Astrocyte (in vitro differentiated cells and primary cell): ENCODE measurements around the gene RAPGEF5. TPM values are rescaled to one million over a fixed set of nuclear protein-coding genes. Genes with fewer than 3 reads are reported as not detected.
A peak's percentile ranks its signal among the peaks of the same experiment; 100 is the strongest.

Experiments
- DNase-seq: peaks from one replicate; pipeline ENCODE4 v3.0.0-alpha.2; 2010; ENCODE audit warnings: low read depth
- FAIRE-seq: peaks from 2 replicates; lab custom pipeline; 2011; peaks lifted over from hg19 to GRCh38; lab: Jason Lieb, UNC
- H2AFZ ChIP-seq: 2 replicates; pipeline ENCODE4 v1.6.0; 2012; ENCODE audit warnings: low read depth, low read length, inconsistent platforms
- H3K27ac ChIP-seq: 2 replicates; pipeline ENCODE4 v1.5.1; 2011; ENCODE audit warnings: low read depth, low read length, inconsistent platforms
- H3K27me3 ChIP-seq: 2 replicates; pipeline ENCODE4 v1.6.0; 2011; ENCODE audit warnings: low read length, inconsistent platforms; ENCODE audit not compliant: insufficient read depth
- H3K36me3 ChIP-seq: 2 replicates; pipeline ENCODE4 v1.5.1; 2011; ENCODE audit warnings: low read length, inconsistent platforms; ENCODE audit not compliant: insufficient read depth
- H3K4me1 ChIP-seq: 2 replicates; pipeline ENCODE4 v1.5.1; 2011; ENCODE audit warnings: low read length, inconsistent platforms; ENCODE audit not compliant: insufficient read depth
- H3K4me2 ChIP-seq: 2 replicates; pipeline ENCODE4 v1.6.0; 2012; ENCODE audit warnings: low read length, inconsistent platforms
- H3K4me3 ChIP-seq: 2 replicates; pipeline ENCODE4 v1.5.1; 2011; ENCODE audit warnings: low read depth, mild to moderate bottlenecking, low read length, inconsistent platforms; ENCODE audit not compliant: insufficient read depth
- H3K79me2 ChIP-seq: 2 replicates; pipeline ENCODE4 v1.6.0; 2012; ENCODE audit warnings: mild to moderate bottlenecking, low read length, inconsistent platforms; ENCODE audit not compliant: insufficient read depth
- H3K9ac ChIP-seq: 2 replicates; pipeline ENCODE4 v1.6.0; 2012; ENCODE audit warnings: mild to moderate bottlenecking, low read length, inconsistent platforms
- H3K9me3 ChIP-seq: 2 replicates; pipeline ENCODE4 v1.5.1; 2012; ENCODE audit warnings: low read depth, mild to moderate bottlenecking, low read length, inconsistent platforms; ENCODE audit not compliant: insufficient read depth
- H4K20me1 ChIP-seq: 2 replicates; pipeline ENCODE4 v1.6.0; 2012; ENCODE audit warnings: low read length, inconsistent platforms; ENCODE audit not compliant: insufficient read depth
- H3K27ac Mint-ChIP-seq: one replicate; pipeline ENCODE4 v1.8.0; 2021; ENCODE audit warnings: mild to moderate bottlenecking, mixed read lengths; ENCODE audit not compliant: unreplicated experiment
- H3K27me3 Mint-ChIP-seq: one replicate; pipeline ENCODE4 v1.8.0; 2021; ENCODE audit warnings: low read depth, mixed read lengths; ENCODE audit not compliant: unreplicated experiment
- H3K36me3 Mint-ChIP-seq: one replicate; pipeline ENCODE4 v1.8.0; 2021; ENCODE audit warnings: low read depth, mixed read lengths; ENCODE audit not compliant: unreplicated experiment
- H3K4me1 Mint-ChIP-seq: one replicate; pipeline ENCODE4 v1.8.0; 2021; ENCODE audit warnings: low read depth, mixed read lengths; ENCODE audit not compliant: unreplicated experiment
- H3K4me3 Mint-ChIP-seq: one replicate; pipeline ENCODE4 v1.8.0; 2021; ENCODE audit warnings: mild to moderate bottlenecking, moderate library complexity, mixed read lengths; ENCODE audit not compliant: unreplicated experiment
- H3K9me3 Mint-ChIP-seq: one replicate; pipeline ENCODE4 v1.8.0; 2021; ENCODE audit warnings: mild to moderate bottlenecking, mixed read lengths; ENCODE audit not compliant: unreplicated experiment
- EZH2 ChIP-seq: IDR thresholded peaks from 2 replicates; pipeline ENCODE4 v1.6.1; 2012; ENCODE audit warnings: mild to moderate bottlenecking, low read length, inconsistent platforms; ENCODE audit not compliant: insufficient read depth
- total RNA-seq: library from RNA; stranded (reverse); gene quantifications from 2 replicates; pipeline ENCODE4 v1.2.1, GENCODE V29; 2021
- TF ChIP-seq, protein P1 (sequence below): IDR thresholded peaks from 2 replicates; pipeline ENCODE4 v1.5.1; 2011; ENCODE audit warnings: low read depth, mild to moderate bottlenecking, inconsistent platforms, low read length, moderate library complexity; ENCODE audit not compliant: insufficient read depth

Gene RAPGEF5
- total RNA-seq, 1 donor from 2014 or later, result 1.0 TPM

DNA sequence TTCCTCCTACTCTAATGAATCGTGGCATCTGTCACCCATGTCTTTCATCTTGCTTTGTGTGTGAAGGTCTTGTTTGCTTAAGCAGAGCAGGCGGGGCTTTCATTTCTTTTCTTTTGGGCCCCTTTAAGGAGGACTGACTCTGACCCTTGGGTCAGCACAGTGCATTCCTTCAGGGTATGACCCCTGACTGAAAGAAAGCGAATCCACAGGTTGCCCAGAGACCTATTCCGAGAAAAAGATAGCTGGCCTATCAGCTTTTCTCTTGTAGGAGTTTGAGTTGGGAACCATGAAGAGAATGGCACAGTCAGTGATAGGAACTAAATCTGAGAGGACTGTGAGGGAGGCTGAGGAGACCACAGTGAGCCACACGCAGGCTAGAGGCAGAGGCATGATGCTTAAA is 218.1 kb downstream of the RAPGEF5 start:
- no peak for DNase-seq
- H3K9me3 ChIP-seq, result no peaks in the 10 kb centered on the region
- no peaks in the 10 kb centered on the region for H3K36me3 ChIP-seq
- no peak overlapping the region for H3K4me2 ChIP-seq
- no peak overlapping the region for H2AFZ ChIP-seq
- TF ChIP-seq, protein P1, sequence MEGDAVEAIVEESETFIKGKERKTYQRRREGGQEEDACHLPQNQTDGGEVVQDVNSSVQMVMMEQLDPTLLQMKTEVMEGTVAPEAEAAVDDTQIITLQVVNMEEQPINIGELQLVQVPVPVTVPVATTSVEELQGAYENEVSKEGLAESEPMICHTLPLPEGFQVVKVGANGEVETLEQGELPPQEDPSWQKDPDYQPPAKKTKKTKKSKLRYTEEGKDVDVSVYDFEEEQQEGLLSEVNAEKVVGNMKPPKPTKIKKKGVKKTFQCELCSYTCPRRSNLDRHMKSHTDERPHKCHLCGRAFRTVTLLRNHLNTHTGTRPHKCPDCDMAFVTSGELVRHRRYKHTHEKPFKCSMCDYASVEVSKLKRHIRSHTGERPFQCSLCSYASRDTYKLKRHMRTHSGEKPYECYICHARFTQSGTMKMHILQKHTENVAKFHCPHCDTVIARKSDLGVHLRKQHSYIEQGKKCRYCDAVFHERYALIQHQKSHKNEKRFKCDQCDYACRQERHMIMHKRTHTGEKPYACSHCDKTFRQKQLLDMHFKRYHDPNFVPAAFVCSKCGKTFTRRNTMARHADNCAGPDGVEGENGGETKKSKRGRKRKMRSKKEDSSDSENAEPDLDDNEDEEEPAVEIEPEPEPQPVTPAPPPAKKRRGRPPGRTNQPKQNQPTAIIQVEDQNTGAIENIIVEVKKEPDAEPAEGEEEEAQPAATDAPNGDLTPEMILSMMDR, result no peak
- TF ChIP-seq EZH2, result no peak
- Mint-ChIP-seq H3K9me3 (no peaks in the 10 kb centered on the region), H3K27me3 (no peaks in the 10 kb centered on the region), H3K4me1 (peaks cover 40% of the 10 kb centered on the region), H3K36me3 (no peaks in the 10 kb centered on the region), H3K4me3 (no peak overlapping the region), H3K27ac (no peak overlapping the region)
- no peak overlapping the region for H3K4me3 ChIP-seq
- peaks cover 6% of the 10 kb centered on the region for H3K4me1 ChIP-seq
- H3K79me2 ChIP-seq, result no peaks in the 10 kb centered on the region
- H4K20me1 ChIP-seq, result no peaks in the 10 kb centered on the region
- no peak for FAIRE-seq
- H3K27ac ChIP-seq, result no peak overlapping the region
- no peaks in the 10 kb centered on the region for H3K27me3 ChIP-seq
- H3K9ac ChIP-seq, result no peak overlapping the region

DNA sequence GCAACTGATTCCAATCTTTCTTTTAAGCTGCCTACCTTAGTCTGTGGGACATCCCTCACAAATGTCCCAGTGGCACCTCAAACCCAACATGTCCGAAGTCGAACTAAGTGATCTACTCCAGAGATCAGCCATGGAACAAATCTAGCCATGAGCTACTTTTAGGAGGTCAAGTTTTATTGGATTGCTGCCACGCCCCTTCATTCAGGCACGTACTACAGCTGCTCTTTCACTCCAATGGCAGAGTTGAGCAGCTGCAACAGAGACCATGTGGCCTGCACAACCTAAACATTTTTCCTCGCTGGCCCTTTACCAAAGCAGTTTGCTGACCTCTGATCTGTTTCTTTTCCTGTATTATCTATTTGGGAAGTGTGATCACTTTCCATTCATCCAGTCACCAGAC is 218.8 kb downstream of the RAPGEF5 start:
- H3K27ac Mint-ChIP-seq, result peak overlapping the region; percentile 50
- no peaks in the 10 kb centered on the region for H3K36me3 Mint-ChIP-seq
- no peak overlapping the region for H3K27ac ChIP-seq
- TF ChIP-seq EZH2, result no peak
- TF ChIP-seq, protein P1, result no peak
- H3K4me1 ChIP-seq, result peaks cover 6% of the 10 kb centered on the region
- no peaks in the 10 kb centered on the region for H4K20me1 ChIP-seq
- no peak for DNase-seq
- H3K9me3 ChIP-seq, result no peaks in the 10 kb centered on the region
- no peaks in the 10 kb centered on the region for H3K9me3 Mint-ChIP-seq
- no peak overlapping the region for H3K4me2 ChIP-seq
- no peaks in the 10 kb centered on the region for H3K27me3 ChIP-seq
- H3K36me3 ChIP-seq, result no peaks in the 10 kb centered on the region
- H3K4me3 ChIP-seq, result no peak overlapping the region
- H3K27me3 Mint-ChIP-seq, result peaks cover 3% of the 10 kb centered on the region
- H3K4me3 Mint-ChIP-seq, result no peak overlapping the region
- H3K4me1 Mint-ChIP-seq, result peaks cover 37% of the 10 kb centered on the region
- FAIRE-seq, result no peak
- no peak overlapping the region for H3K9ac ChIP-seq
- H2AFZ ChIP-seq, result no peak overlapping the region
- H3K79me2 ChIP-seq, result no peaks in the 10 kb centered on the region

DNA sequence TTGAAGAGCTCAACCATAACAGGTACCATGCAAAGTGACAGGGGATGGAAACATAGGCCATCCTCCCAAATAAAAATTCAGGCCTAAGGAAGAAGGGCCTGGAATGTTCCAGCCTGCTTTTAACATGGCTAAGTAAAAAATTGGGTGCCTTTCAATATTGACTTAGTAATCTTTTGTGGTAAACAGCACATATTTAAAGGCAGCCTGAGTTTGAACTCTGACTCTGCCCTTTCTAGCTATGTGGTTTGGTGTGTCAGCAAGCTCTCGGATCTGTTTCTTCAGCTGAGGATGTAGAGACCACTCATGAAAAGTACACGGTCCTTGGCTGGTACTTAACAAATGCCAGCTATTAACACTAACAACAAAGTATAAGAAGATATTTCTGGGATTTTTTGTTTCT is 219.5 kb downstream of the RAPGEF5 start:
- no peak for FAIRE-seq
- no peak overlapping the region for H2AFZ ChIP-seq
- H3K36me3 ChIP-seq, result no peaks in the 10 kb centered on the region
- H3K4me3 ChIP-seq, result no peak overlapping the region
- H3K9ac ChIP-seq, result no peak overlapping the region
- Mint-ChIP-seq H3K9me3 (no peaks in the 10 kb centered on the region), H3K4me1 (peaks cover 34% of the 10 kb centered on the region), H3K27ac (peak overlapping the region; percentile 94), H3K27me3 (peaks cover 3% of the 10 kb centered on the region), H3K36me3 (no peaks in the 10 kb centered on the region), H3K4me3 (no peak overlapping the region)
- TF ChIP-seq, protein P1, result no peak
- no peak for TF ChIP-seq EZH2
- peak overlapping the region; percentile 45 for H3K4me2 ChIP-seq
- no peaks in the 10 kb centered on the region for H4K20me1 ChIP-seq
- no peaks in the 10 kb centered on the region for H3K27me3 ChIP-seq
- peak overlapping the region; percentile 51 for H3K27ac ChIP-seq
- peak; percentile 72 for DNase-seq
- no peaks in the 10 kb centered on the region for H3K79me2 ChIP-seq
- no peaks in the 10 kb centered on the region for H3K9me3 ChIP-seq
- peaks cover 6% of the 10 kb centered on the region for H3K4me1 ChIP-seq
